A673 (cell line): ENCODE data around the gene GNAT2.

ENCODE experiments used
- CTCF ChIP-seq: fragments of 300-800, 200-600 bp; sonication (generic); conservative IDR thresholded peaks from 2 replicates; pipeline ENCODE4 v1.5.1; 2017; ENCODE audit warnings: low read depth, mild to moderate bottlenecking, antibody characterized with exemption, low read length, moderate library complexity, mixed read lengths
- EZH2 ChIP-seq: fragments of 200-600 bp; sonication (generic); IDR thresholded peaks from 2 replicates; pipeline ENCODE4 v1.6.1; 2017; ENCODE audit warnings: borderline replicate concordance, low read depth, mild to moderate bottlenecking, mixed read lengths, antibody characterized with exemption, low read length; ENCODE audit not compliant: poor library complexity, severe bottlenecking

- TF ChIP-seq CTCF (no peak), EZH2 (no peak)
Measured at GRCh38 chr1:109657395-109657794, 38.0 kb upstream of the GNAT2 start.
